HEK293 (cell line): Measurements from ENCODE around the gene TMA16.

Experiments
- KLF16 ChIP-seq: fragments of 450-650 bp; formaldehyde crosslinking; IDR thresholded peaks from 2 replicates; pipeline ENCODE4 v1.5.1; 2017; ENCODE audit warnings: missing biosample characterization, missing genetic modification characterization
- ZBTB1 ChIP-seq: fragments of 450-650 bp; formaldehyde crosslinking; IDR thresholded peaks from 2 replicates; pipeline ENCODE4 v1.5.1; 2016; ENCODE audit warnings: missing biosample characterization, missing genetic modification characterization
- ZBTB10 ChIP-seq: fragments of 450-650 bp; formaldehyde crosslinking; IDR thresholded peaks from 2 replicates; pipeline ENCODE4 v1.5.1; 2016; ENCODE audit warnings: missing biosample characterization, missing genetic modification characterization
- ZBTB8A ChIP-seq: fragments of 450-650 bp; formaldehyde crosslinking; IDR thresholded peaks from 2 replicates; pipeline ENCODE4 v1.5.1; 2016; ENCODE audit warnings: missing biosample characterization, missing genetic modification characterization
- ZNF416 ChIP-seq: fragments of 450-650 bp; formaldehyde crosslinking; IDR thresholded peaks from 2 replicates; pipeline ENCODE4 v1.5.1; 2016; ENCODE audit warnings: missing biosample characterization, missing genetic modification characterization
- ZNF473 ChIP-seq: fragments of 450-650 bp; formaldehyde crosslinking; IDR thresholded peaks from 2 replicates; pipeline ENCODE4 v1.5.1; 2017; ENCODE audit warnings: missing biosample characterization, missing genetic modification characterization
- ZNF707 ChIP-seq: fragments of 450-650 bp; formaldehyde crosslinking; IDR thresholded peaks from 2 replicates; pipeline ENCODE4 v1.5.1; 2016; ENCODE audit warnings: missing biosample characterization, missing genetic modification characterization
- TF ChIP-seq, protein P1 (sequence below): fragments of 450-650 bp; IDR thresholded peaks from 2 replicates; pipeline ENCODE4 v1.5.1; 2018; ENCODE audit warnings: missing biosample characterization, mild to moderate bottlenecking, missing genetic modification characterization

The TMA16 gene

DNA sequence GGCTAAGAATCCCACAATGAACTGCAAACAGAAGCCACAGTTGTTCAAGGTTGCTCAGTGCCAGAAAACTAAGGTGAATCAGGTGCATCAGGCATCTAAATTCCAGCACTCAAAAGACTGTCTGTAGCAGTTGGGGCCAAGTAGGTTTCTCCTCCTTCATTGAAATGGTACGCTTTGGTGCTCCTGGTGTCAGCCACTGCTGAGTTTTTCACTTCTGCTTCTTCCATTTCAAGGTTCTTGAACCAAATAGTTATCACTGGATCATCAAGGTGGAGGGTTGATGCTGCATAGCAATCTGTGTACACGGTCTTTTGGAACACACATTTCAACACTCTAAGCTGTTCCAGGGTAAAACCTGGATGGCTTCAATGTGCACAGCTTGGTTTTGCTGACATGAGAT lies 74.4 kb downstream of the TMA16 start (continued):
- TF ChIP-seq ZBTB10 (tag by site-specific recombination) (no peak), ZNF473 (tag by site-specific recombination) (no peak), KLF16 (tag by site-specific recombination) (no peak), ZBTB8A (tag by site-specific recombination) (no peak), ZBTB1 (no peak), ZNF707 (tag by site-specific recombination) (no peak), ZNF416 (tag by site-specific recombination) (no peak)
- TF ChIP-seq, protein P1, sequence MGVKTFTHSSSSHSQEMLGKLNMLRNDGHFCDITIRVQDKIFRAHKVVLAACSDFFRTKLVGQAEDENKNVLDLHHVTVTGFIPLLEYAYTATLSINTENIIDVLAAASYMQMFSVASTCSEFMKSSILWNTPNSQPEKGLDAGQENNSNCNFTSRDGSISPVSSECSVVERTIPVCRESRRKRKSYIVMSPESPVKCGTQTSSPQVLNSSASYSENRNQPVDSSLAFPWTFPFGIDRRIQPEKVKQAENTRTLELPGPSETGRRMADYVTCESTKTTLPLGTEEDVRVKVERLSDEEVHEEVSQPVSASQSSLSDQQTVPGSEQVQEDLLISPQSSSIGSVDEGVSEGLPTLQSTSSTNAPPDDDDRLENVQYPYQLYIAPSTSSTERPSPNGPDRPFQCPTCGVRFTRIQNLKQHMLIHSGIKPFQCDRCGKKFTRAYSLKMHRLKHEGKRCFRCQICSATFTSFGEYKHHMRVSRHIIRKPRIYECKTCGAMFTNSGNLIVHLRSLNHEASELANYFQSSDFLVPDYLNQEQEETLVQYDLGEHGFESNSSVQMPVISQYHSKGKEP (tag by site-specific recombination), result no peak
- TF ChIP-seq, all 188 proteins: peak for 0
